ENCODE results near the gene NOL7. TPM values are rescaled to one million over a fixed set of nuclear protein-coding genes. Genes with fewer than 3 reads are reported as not detected.

Gene NOL7
- total and polyA plus RNA-seq, 9 of the 15 experiments (the other 6 are each of a cell fraction or from before 2014, with no cell fraction given), result 19.4 to 235 (median 157) TPM

DNA sequence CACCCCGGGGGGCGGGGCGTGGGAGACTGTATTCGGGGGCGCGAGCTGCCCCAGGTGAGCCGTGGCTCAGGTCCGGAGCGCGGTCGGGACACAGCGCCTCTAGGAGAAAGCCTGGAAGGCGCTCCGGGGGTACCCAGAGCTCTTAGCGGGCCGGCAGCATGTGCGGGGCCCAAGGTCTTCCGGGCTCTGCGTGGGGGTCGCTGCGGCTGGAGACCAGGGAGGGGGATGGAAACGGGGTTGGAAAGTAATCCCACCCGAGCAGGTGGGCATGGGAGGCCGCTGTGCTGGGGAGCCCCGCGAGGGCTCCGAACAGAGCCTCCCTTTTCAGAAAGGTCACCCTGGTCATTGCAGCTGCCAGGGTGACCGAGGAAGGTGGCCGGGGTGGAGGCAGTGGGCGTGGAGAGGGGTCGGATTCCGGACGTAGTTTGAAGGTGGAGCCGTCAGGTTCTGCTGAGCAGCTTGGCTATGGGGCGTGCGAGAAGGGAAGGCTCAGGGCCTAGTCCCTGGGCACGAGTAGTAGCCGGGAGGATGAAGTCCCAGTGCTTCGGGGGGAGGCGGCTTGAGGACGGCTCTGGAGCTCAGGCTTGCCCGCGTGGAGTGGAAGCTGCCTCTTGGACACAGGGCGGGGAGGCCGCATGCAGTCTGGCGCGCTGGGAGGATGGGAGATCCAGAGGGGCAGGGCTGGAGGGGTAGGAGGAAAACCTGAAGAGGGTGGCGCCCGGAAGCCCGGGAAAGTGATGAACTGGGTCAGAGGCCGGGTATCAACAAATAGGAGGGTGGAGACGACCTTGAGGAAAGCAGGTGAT lies 40.4 kb upstream of the NOL7 start, which contains the start of gene SIRT5 (continued):
- TF ChIP-seq, protein P1, sequence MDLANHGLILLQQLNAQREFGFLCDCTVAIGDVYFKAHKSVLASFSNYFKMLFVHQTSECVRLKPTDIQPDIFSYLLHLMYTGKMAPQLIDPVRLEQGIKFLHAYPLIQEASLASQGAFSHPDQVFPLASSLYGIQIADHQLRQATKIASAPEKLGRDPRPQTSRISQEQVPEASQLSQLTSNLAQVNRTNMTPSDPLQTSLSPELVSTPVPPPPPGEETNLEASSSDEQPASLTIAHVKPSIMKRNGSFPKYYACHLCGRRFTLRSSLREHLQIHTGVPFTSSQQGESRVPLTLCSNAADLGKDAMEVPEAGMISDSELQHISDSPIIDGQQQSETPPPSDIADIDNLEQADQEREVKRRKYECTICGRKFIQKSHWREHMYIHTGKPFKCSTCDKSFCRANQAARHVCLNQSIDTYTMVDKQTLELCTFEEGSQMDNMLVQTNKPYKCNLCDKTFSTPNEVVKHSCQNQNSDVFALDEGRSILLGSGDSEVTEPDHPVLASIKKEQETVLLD (IDR thresholded peaks at IDR 0.05), result peak; percentile 36; the same call in 1 of the 2 replicates
- TF ChIP-seq CTCFL (IDR thresholded peaks at IDR 0.05; ENCODE audit: borderline replicate concordance, insufficient read depth, low read depth, low read length, poor library complexity, severe bottlenecking) (no peak), RERE (CRISPR knock-in tag; IDR thresholded peaks at IDR 0.05; ENCODE audit: borderline replicate concordance) (0 out of 2 replicates have a peak, but pooled peaks have one; percentile 47), COPS2 (conservative IDR thresholded peaks at IDR 0.05) (no peak), CCAR2 (IDR thresholded peaks at IDR 0.05; ENCODE audit: low read depth, low read length) (no peak), SIX5 (IDR thresholded peaks at IDR 0.05; ENCODE audit: borderline replicate concordance in 1 of 2, insufficient read depth in 1 of 2, low read depth in 1 of 2, low read length in 2 of 2) (no peak), XRCC4 (IDR thresholded peaks at IDR 0.05; ENCODE audit: extremely low read depth, insufficient read depth, insufficient read length) (no peak), HNRNPLL (IDR thresholded peaks at IDR 0.05; ENCODE audit: low read depth, low read length, poor library complexity, severe bottlenecking) (peak; percentile 23), MCM5 (IDR thresholded peaks at IDR 0.05; ENCODE audit: low read depth) (no peak), BRD4 (IDR thresholded peaks at IDR 0.05) (peak; percentile 90; the same call in 1 of the 2 replicates), HDAC6 (IDR thresholded peaks at IDR 0.05; ENCODE audit: low read depth, low read length) (no peak), KLF16 (IDR thresholded peaks at IDR 0.05) (0 out of 2 replicates have a peak, but pooled peaks have one; percentile 7), SIN3B (IDR thresholded peaks at IDR 0.05; ENCODE audit: low read depth) (no peak), MTA1 (IDR thresholded peaks at IDR 0.05; ENCODE audit: borderline replicate concordance) (peak; percentile 56; the same call in 1 of the 2 replicates), ZNF436 (CRISPR knock-in tag; IDR thresholded peaks at IDR 0.05) (no peak), HSF4 (CRISPR knock-in tag; IDR thresholded peaks at IDR 0.05; ENCODE audit: borderline replicate concordance) (no peak), NFRKB (IDR thresholded peaks at IDR 0.05; ENCODE audit: low read depth) (peak; percentile 86; the same call in 1 of the 2 replicates), HDAC2 (IDR thresholded peaks at IDR 0.05) (peak; percentile 94), GATAD2A (IDR thresholded peaks at IDR 0.05) (no peak), IRF2 (CRISPR knock-in tag; IDR thresholded peaks at IDR 0.05) (no peak)
